ENCODE data around the gene ACSL1.
A peak's percentile ranks its signal among the peaks of the same experiment; 100 is the strongest.

The ACSL1 gene

GRCh38 chr4:184825896-184826690 is at the start of gene ACSL1:
Gene ACSL1, minus strand, starts transcription at chr4:184825968. Its CDS starts 22,454 bp downstream, at chr4:184803514.
- DNase-seq (ENCODE audit: low read depth in 3 of 3, low spot score in 1 of 3): peak; percentile 43 to 72 (median 69)

- no peak for DNase-seq (ENCODE audit: low read depth in 3 of 3, low spot score in 1 of 3)
Observed at GRCh38 chr4:184873054-184873453, 47.3 kb upstream of the ACSL1 start.

- no peak for DNase-seq (ENCODE audit: low read depth in 3 of 3, low spot score in 1 of 3)
Observed at GRCh38 chr4:184870718-184871117, 45.0 kb upstream of the ACSL1 start.

GRCh38 chr4:184868623-184869022 is 42.9 kb upstream of the ACSL1 start:
- no peak for DNase-seq (ENCODE audit: low read depth in 3 of 3, low spot score in 1 of 3)

GRCh38 chr4:184863916-184864315 is 38.1 kb upstream of the ACSL1 start:
- no peak for DNase-seq (ENCODE audit: low read depth in 3 of 3, low spot score in 1 of 3)

DNA sequence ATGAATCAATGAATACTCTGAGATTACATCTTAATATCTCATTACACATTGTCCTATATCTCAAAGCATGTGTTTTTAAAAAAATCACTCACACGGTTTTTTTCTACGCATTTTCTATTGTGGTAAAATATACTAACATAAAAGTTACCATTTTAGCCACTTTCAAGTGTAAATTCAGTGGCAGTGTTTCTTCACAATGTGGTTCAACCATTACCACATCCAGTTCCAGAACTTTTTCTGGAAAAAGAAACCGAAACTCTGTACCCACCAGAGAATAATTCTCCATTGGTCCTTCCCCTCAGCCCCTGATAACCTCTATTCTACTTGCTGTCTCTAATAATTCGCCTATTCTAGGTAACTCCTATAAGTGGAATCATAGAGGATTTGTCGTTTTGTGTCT is 35.3 kb upstream of the ACSL1 start:
- no peak for DNase-seq (ENCODE audit: low read depth in 3 of 3, low spot score in 1 of 3)

- DNase-seq (ENCODE audit: low read depth in 3 of 3, low spot score in 1 of 3): no peak
Observed at GRCh38 chr4:184860018-184860779, 34.4 kb upstream of the ACSL1 start.

DNA sequence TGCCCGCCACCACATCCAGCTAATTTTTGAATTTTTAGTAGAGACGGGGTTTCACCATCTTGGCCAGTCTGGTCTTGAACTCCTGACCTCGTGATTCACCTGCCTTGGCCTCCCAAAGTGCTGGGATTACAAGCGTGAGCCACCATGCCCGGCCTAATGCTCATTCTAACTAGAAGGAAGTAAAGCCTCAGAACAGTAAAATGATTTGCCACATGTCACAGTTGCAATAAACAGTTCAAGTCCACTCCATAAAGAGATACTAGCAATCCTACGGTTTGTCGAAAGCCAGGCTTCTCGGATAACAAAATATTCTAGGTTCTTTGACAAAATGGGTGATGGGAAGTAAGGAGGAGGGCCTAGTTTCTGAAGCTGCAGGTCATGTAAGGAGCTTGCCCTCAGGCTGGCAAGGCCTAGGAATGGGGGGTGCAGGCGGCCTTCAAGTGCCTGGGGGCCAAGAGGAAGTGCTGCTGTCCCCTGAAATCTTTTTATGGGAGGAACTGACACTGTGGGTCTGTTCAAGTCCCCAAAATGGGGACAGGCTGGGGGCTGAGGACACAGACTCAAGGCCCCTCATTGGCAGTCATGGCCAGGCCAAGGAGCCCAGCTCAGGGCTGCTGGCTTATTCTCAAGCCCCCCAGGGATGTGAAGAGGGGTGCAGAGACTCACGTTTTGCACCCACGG is 31.8 kb upstream of the ACSL1 start:
- DNase-seq (ENCODE audit: low read depth in 3 of 3, low spot score in 1 of 3): no peak

GRCh38 chr4:184856277-184856609 is 30.5 kb upstream of the ACSL1 start:
- DNase-seq (ENCODE audit: low read depth in 3 of 3, low spot score in 1 of 3): no peak

- DNase-seq (ENCODE audit: low read depth in 3 of 3, low spot score in 1 of 3): no peak
Observed at GRCh38 chr4:184854673-184855072, 28.9 kb upstream of the ACSL1 start.

GRCh38 chr4:184853436-184853835 is 27.7 kb upstream of the ACSL1 start:
- no peak for DNase-seq (ENCODE audit: low read depth in 3 of 3, low spot score in 1 of 3)

GRCh38 chr4:184851886-184852285 is 26.1 kb upstream of the ACSL1 start:
- DNase-seq (ENCODE audit: low read depth in 3 of 3, low spot score in 1 of 3): no peak

GRCh38 chr4:184851200-184851541 is 25.4 kb upstream of the ACSL1 start:
- no peak for DNase-seq (ENCODE audit: low read depth in 3 of 3, low spot score in 1 of 3)

DNA sequence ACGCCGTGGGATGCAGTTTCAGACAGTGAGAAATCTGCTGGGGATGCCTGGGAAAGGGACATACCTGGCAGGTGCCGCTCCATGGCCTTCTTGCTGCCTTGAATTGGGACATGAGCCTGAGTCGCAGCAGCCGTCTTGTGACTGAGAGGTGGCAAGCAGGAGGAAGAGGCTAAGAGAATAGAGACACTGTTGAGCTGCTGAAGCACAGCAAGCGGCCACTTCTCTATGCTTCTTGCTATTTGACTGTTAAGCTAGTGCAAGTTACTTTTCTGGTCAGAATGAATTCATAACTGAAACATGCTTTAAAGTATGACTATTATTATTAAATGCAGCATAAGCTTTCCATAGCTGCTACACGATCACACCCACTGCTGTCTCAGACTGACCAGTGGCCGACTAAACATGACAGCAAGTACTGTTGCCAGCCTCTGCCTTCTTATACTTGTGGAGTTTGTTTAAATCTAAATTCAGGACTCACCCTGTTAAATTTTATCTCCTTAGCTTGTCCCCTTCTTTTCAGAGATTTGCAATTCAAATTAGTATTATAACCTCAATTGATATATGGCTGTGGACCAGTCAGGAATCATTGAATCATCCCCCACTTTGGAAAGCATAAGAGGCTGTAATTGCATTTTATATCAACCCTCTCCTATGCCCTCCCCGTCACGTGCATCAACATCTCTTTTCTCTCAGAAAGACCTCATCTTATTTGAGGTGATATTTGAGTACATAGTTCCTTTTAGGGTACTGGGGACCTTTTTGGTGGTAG is 24.8 kb upstream of the ACSL1 start:
- no peak for DNase-seq (ENCODE audit: low read depth in 3 of 3, low spot score in 1 of 3)

DNA sequence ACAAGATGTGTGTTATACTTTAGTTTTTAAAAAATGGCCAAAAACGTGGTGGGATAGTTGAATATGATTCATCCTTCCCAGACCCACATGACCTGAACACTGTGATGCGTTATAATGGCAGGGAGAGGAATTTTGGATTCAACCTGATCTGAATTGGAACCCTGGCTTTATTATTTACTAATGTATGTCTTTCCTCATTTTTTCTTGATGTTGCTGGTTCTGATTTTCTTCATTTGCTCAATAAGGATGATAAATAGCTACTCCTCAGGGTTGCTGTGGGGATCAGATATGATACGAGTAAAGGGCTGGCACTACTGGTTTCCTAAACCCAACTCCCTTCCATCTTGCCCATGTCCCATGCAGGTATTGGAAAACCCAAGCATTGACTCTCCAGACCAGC is 24.2 kb upstream of the ACSL1 start:
- DNase-seq (ENCODE audit: low read depth in 3 of 3, low spot score in 1 of 3): no peak

DNA sequence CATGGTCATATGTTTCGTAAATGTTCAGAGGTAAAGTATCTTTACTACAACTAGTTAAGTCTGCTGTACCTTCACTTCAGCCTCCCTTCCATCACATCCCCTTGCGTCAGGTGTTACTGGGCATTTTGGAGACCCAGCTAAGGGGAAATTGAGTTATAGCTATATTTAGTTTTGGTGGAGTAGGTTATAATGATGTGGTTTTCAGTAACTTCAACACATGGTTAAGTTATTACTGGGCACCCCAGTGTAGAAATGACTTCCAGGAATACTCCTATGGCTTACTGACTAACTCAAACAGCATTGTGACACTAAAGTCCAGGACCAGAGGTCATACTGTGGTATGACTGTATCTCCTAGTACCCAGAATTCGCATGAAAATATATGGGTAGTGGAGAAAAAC is 23.4 kb upstream of the ACSL1 start:
- DNase-seq (ENCODE audit: low read depth in 3 of 3, low spot score in 1 of 3): no peak

DNA sequence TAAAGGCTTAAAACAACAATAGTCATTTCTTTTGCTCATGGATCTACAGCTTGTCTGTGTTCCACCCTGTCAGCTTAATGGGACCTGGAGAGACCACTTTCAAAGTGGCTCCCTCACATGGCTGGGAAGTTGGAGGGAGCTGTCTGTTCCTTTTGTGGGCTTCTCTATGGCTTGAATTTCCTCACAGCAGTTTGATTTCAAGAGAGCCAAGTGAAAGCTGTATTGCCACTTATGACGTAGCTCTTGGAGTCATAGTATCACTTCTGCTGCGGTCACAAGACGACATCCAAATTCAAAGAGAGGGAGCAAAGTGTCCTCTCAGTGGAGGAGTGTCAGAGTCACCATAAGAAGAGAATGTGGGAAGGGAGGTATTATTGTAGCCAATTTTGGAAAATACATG is 22.7 kb upstream of the ACSL1 start:
- no peak for DNase-seq (ENCODE audit: low read depth in 3 of 3, low spot score in 1 of 3)

DNA sequence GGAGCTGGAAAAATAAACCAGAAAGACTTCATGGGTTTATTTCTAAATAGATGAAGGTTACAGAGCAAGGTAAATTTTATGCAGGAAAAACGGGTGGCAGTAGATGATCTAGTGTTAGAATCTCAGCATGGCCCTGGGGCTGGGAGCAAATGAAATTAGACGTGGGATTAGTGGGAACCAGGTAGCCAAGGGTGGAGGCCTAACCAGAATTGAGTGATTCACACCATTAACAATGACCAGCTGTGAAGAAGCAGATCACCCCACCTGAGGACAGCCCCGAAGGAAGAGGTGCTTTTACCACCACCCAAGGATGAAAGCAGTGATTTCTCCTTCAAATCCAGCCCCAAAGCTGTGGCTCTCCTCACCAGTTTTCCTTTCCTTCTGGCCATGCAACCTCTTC is 20.8 kb upstream of the ACSL1 start:
- no peak for DNase-seq (ENCODE audit: low read depth in 3 of 3, low spot score in 1 of 3)

DNA sequence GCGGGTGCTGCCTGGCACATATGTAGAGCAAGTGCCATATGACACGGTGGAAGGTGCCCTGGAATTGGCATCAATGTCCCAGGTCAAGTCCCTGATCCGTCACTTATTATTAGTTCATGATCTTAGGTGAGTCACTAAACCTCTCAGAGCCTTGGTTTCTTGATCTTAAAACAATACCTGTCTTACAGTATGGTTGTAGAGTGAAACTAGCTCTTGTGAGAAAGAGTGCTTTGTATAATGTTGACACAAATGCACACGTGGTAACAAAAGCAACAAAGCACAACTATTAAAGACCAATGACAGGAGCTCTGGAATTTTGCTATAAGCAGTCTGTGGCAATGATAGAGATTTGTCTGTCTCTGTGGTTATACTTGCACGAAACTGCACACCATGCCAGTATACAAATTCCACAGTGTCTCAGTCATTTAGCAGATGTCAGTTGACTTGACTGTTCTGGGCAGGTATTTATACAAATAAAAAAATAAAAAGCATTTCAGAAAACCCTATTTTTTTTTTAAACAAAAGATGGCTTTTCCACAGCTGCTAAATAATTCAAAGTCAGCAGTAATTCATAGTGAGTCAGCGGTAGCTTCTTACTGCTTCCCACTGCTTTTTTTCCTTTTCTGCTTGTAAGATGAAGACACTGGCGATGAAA is 19.7 kb upstream of the ACSL1 start:
- DNase-seq (ENCODE audit: low read depth in 3 of 3, low spot score in 1 of 3): no peak

DNA sequence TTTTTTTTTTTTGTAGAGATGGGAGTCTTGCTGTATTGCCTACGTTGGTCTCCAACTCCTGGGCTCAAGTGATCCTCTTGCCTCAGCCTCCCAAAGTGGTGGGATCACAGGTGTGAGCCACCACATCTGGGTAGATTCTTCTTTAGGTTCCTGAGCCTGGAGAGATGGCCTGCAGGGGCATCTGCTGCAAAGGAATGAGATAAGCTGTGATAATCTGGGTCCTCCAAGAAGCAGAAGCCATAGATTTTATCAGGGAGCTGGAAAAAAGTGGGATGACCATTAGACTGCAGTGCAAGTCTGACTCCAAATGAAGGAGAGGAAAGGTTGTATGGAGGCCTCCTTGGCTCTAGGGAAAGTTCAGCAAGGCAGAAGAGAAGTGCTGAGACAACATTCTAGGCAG is 19.0 kb upstream of the ACSL1 start:
- no peak for DNase-seq (ENCODE audit: low read depth in 3 of 3, low spot score in 1 of 3)

- no peak for DNase-seq (ENCODE audit: low read depth in 3 of 3, low spot score in 1 of 3)
Observed at GRCh38 chr4:184843984-184844554, 18.3 kb upstream of the ACSL1 start.

Data from stimulated activated CD4-positive, alpha-beta T cell treated with anti-CD3 and anti-CD28 coated beads, TNF-alpha, amount 100 ng/mL, for 1 hour (primary cell).